Mucosa of descending colon (tissue), 3 donors: Measurements from ENCODE around the gene PLCH2. TPM values are rescaled to one million over a fixed set of nuclear protein-coding genes. Genes with fewer than 3 reads are reported as not detected.

Experiments used
- ATAC-seq: fragments of 200-7000 bp; cut with Tn5 transposase; one replicate; pipeline ENCODE4 v1.9.1; 2020; ENCODE audit warnings: mild to moderate bottlenecking, moderate library complexity
- DNase-seq, 3 donors: peaks; one replicate each; pipeline ENCODE4 v3.0.0-alpha.2; 2020
- H3K36me3 ChIP-seq: fragments of 200-600 bp; one replicate; pipeline ENCODE4 v1.8.0; 2021; ENCODE audit warnings: low read depth, mild to moderate bottlenecking
- H3K4me1 ChIP-seq: fragments of 200-600 bp; one replicate; pipeline ENCODE4 v1.8.0; 2021; ENCODE audit warnings: low read depth, mild to moderate bottlenecking
- H3K4me3 ChIP-seq: fragments of 200-600 bp; one replicate; pipeline ENCODE4 v1.8.0; 2021; ENCODE audit warnings: mild to moderate bottlenecking
- H3K9me3 ChIP-seq: fragments of 200-600 bp; one replicate; pipeline ENCODE4 v1.8.0; 2021; ENCODE audit warnings: mild to moderate bottlenecking
- CTCF ChIP-seq: fragments of 200-600 bp; IDR thresholded peaks from one replicate; pipeline ENCODE4 v1.8.0; 2022; ENCODE audit warnings: antibody characterized with exemption, mild to moderate bottlenecking
- intact Hi-C, 2 donors: fragments of 100-400 bp; cut with DNase I in 1 of 2; cut with micrococcal nuclease in 1 of 2; formaldehyde crosslinking; loops; one replicate each; pipeline versions ENCODE4 v1.11.0 to v1.11.1; 2022; cut with DNase I, micrococcal nuclease
- total RNA-seq, 3 donors: library from RNA; stranded (reverse); fragmentation: NEBNext Ultra II Directional in 2 of 3; extraction: Animal tissue kit (Norgen Biotek cat#: 25700) in 2 of 3; gene quantifications; one replicate each; pipeline versions ENCODE4 v1.2.1 to v1.2.4, GENCODE V29; 2021 to 2023
- donor health status: DM: no; HTN: no; CAD: no; lungs with moderate emphysema.
- donor health status: DM: no; HTN: no; CAD: no.
- donor health status: DM: no; HTN: yes; CAD: no.

Gene PLCH2
- total RNA-seq, 3 donors from 2014 or later, result 1.2 to 6.8 (median 1.9) TPM

- ATAC-seq, result no peak
- intact Hi-C loops, result no loop called here
- H3K36me3 ChIP-seq, result no peaks in the 10 kb centered on the region
- DNase-seq, result no peak
- TF ChIP-seq CTCF, result no peak
- no peaks in the 10 kb centered on the region for H3K9me3 ChIP-seq
- no peaks in the 10 kb centered on the region for H3K4me1 ChIP-seq
- H3K4me3 ChIP-seq, result no peak overlapping the region
These were observed 12.7 kb upstream of the PLCH2 start for GRCh38 chr1:2463396-2463795.

DNA sequence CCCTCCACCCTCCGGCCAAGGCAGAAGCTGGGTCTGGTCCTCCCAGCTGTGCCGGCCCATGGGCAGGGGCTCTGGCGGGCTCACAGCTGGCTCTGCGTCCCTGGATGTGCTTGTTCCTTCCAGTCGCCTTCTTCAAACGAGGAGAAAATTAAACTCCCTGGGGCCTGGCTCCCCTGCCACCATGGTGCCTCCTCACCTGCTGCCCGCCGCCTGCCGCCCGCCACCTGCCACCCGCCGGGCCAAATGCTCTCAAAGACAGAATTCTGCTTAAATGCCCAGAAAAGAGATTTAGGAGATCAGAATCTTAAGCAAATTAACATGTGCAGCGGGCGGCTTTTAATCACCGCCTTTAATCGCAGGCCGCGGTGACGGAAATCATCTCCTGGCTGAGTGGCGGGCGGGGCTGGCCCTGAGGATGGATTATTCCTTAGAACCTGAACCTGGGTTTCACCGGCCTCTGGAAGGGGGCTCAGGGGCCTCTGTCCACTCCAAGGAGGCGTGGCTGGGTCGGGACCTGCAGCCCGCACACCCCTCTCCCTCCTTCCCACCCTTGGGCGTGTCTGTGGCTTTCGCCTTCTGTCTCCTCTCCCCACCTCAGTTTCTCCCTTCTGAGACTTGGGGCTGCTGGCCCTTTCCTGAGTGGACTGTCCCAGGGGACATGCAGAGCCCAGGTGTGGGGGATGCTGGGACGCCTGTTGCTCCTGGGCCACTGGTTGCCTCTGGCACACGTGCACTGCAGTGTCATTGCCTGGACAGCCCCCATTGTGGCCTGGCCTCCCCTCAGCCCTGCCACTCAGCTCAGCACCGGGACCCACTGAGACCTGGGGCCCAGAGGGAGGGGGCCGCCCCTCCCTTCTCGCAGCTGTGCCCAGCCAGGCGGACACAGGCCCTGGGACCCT, 10.5 kb upstream of the PLCH2 start:
- no peak for TF ChIP-seq CTCF
- DNase-seq (no peak), ATAC-seq (no peak)
- Histone ChIP-seq H3K36me3 (no peaks in the 10 kb centered on the region), H3K9me3 (no peaks in the 10 kb centered on the region), H3K4me3 (no peak overlapping the region), H3K4me1 (no peaks in the 10 kb centered on the region)
- intact Hi-C loops, result no loop called here

- no peak for DNase-seq
- H3K4me3 ChIP-seq, result no peak overlapping the region
- intact Hi-C loops, result no loop called here
- TF ChIP-seq CTCF, result no peak
- H3K9me3 ChIP-seq, result no peaks in the 10 kb centered on the region
- H3K4me1 ChIP-seq, result no peaks in the 10 kb centered on the region
- H3K36me3 ChIP-seq, result no peaks in the 10 kb centered on the region
- no peak for ATAC-seq
These were observed 9.8 kb upstream of the PLCH2 start for GRCh38 chr1:2466270-2466665.

DNA sequence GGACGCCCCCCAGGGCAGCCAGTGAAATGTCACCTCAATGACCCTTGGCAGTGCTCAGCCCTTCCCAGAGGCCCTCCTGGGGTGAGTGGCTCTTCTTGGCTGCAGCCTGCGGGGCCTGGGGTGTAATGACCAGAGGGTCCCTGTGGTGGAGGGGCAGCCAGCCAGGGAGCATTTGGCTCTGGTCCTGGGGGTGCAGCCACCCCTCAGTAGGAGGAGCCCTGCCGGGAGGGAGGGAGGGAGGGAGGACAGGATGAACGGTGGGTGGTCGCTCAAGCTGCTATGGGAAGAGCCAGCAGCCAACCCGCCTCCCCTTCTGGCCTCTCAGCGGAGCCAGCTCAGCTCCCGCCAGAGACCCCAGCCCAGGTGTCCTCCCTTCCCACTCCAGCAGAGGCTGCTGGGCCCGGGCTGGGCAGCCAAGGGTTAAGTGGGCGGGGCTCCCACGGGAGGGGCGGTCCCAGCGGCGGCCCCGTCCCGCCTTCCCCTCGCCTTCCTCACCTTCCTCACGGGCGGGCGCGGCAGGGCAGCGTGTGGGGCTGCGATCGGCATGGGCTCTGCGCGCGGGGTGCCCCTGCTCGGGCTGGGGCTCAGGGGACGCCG, 9.0 kb upstream of the PLCH2 start:
- Histone ChIP-seq H3K36me3 (no peaks in the 10 kb centered on the region), H3K4me3 (no peak overlapping the region), H3K4me1 (no peaks in the 10 kb centered on the region), H3K9me3 (no peaks in the 10 kb centered on the region)
- no peak for TF ChIP-seq CTCF
- ATAC-seq (peak; percentile 37), DNase-seq (peak in 1 of 3 donors; percentile 39)
- intact Hi-C loops, result no loop called here

DNA sequence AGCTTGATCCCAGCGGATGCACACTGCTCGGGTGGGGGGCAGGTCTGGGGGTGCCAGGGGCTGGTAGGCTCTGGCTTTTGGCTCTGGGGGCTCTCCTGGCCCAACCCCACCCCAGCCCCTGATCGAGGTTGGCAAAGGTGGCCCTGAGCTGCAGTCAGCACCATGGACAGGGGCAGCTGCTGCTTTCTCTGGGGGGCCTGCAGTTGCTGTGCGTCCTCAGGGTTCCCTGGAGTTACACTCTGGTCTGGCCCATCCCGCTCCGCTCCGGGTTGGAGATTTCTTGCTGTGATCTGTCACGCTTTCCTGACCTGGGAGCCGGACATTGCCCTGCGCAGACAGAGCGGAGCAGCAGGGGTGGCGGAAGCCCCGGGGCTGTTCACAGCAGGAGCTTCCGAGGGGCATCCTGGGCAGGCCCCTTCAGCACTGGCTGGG, 8.0 kb upstream of the PLCH2 start:
- no peaks in the 10 kb centered on the region for H3K4me1 ChIP-seq
- no peaks in the 10 kb centered on the region for H3K36me3 ChIP-seq
- ATAC-seq (no peak), DNase-seq (peak in 1 of 3 donors; percentile 42)
- no peak overlapping the region for H3K4me3 ChIP-seq
- H3K9me3 ChIP-seq, result no peaks in the 10 kb centered on the region
- no peak for TF ChIP-seq CTCF
- intact Hi-C loops, result no loop called here
